IMR-90 (cell line): ENCODE data around the gene FAM118A. TPM values are rescaled to one million over a fixed set of nuclear protein-coding genes. Genes with fewer than 3 reads are reported as not detected.

Experiments used
- ATAC-seq: fragments of 200-7000 bp; cut with Tn5 transposase; 2 replicates; pipeline ENCODE4 v1.9.1; 2020; ENCODE audit warnings: low read depth, mild to moderate bottlenecking, moderate library complexity
- BruUV-seq: library from RNA; stranded (reverse); fragments of 400-500 nt; replicated peaks from 2 replicates; lab custom pipeline; 2021; lab: Mats Ljungman, UMichigan
- CTCF ChIA-PET: fragments of 300-600 bp; formaldehyde crosslinking; extraction: SDS; loops from one replicate; lab custom pipeline; 2021; ENCODE audit warnings: antibody characterized with exemption; lab: Yijun Ruan, JAX
- POLR2A ChIA-PET: fragments of 300-600 bp; sonication (Branson Sonifier 250); formaldehyde crosslinking; loops from one replicate; lab custom pipeline; 2022; ENCODE audit warnings: antibody characterized with exemption; ENCODE audit not compliant: unreplicated experiment; lab: Charles Lee
- DNase-seq: peaks from one replicate; pipeline ENCODE4 v3.0.0; 2013
- H2AFZ ChIP-seq: replicated peaks from 2 replicates; pipeline ENCODE3; 2013; ENCODE audit warnings: low read length, mild to moderate bottlenecking; ENCODE audit not compliant: poor library complexity
- H2AK5ac ChIP-seq: 2 replicates; pipeline ENCODE4 v1.6.1; 2013; ENCODE audit warnings: low read depth, low read length, inconsistent platforms
- H2AK9ac ChIP-seq: replicated peaks from 2 replicates; pipeline ENCODE3; 2013; ENCODE audit warnings: mild to moderate bottlenecking, low read depth, low read length, moderate library complexity; ENCODE audit not compliant: poor library complexity
- H2BK120ac ChIP-seq: 2 replicates; pipeline ENCODE4 v1.6.1; 2013; ENCODE audit warnings: low read depth, low read length, inconsistent platforms
- H2BK15ac ChIP-seq: 3 replicates; pipeline ENCODE4 v1.6.1; 2013; ENCODE audit warnings: low read depth, low read length, inconsistent platforms
- H2BK20ac ChIP-seq: 2 replicates; pipeline ENCODE4 v1.6.1; 2013; ENCODE audit warnings: low read depth, mild to moderate bottlenecking, inconsistent platforms, low read length, moderate library complexity
- H2BK5ac ChIP-seq: 2 replicates; pipeline ENCODE4 v1.6.1; 2013; ENCODE audit warnings: mild to moderate bottlenecking, low read depth, low read length, inconsistent platforms; ENCODE audit not compliant: poor library complexity, severe bottlenecking
- H3K14ac ChIP-seq: replicated peaks from 2 replicates; pipeline ENCODE4 v1.6.1; 2013; ENCODE audit warnings: low read depth, low read length, inconsistent platforms
- H3K18ac ChIP-seq: 2 replicates; pipeline ENCODE4 v1.6.1; 2013; ENCODE audit warnings: low read depth, low read length, control low read depth
- H3K23ac ChIP-seq: 2 replicates; pipeline ENCODE4 v1.6.1; 2013; ENCODE audit warnings: low read depth, low read length, inconsistent platforms
- H3K27ac ChIP-seq: 2 replicates; pipeline ENCODE4 v1.5.1; 2013; ENCODE audit warnings: mild to moderate bottlenecking, control low read depth, low read length; ENCODE audit not compliant: insufficient read depth
- H3K27me3 ChIP-seq: 2 replicates; pipeline ENCODE4 v1.6.1; 2013; ENCODE audit warnings: low read length; ENCODE audit not compliant: control insufficient read depth, insufficient read depth
- H3K36me3 ChIP-seq: 2 replicates; pipeline ENCODE4 v1.6.1; 2013; ENCODE audit warnings: low read length, mixed read lengths; ENCODE audit not compliant: control insufficient read depth, insufficient read depth
- H3K4ac ChIP-seq: 2 replicates; pipeline ENCODE4 v1.6.1; 2013; ENCODE audit warnings: low read depth, low read length, inconsistent platforms
- H3K4me1 ChIP-seq: 2 replicates; pipeline ENCODE4 v1.6.1; 2013; ENCODE audit warnings: low read length, mixed read lengths; ENCODE audit not compliant: control insufficient read depth, insufficient read depth
- H3K4me2 ChIP-seq: 2 replicates; pipeline ENCODE4 v1.6.1; 2013; ENCODE audit warnings: low read depth, mild to moderate bottlenecking, control low read depth, low read length, moderate library complexity
- H3K4me3 ChIP-seq: 2 replicates; pipeline ENCODE4 v1.5.1; 2013; ENCODE audit warnings: low read depth, mild to moderate bottlenecking, control low read depth, low read length, moderate library complexity; ENCODE audit not compliant: insufficient read depth
- H3K56ac ChIP-seq: 2 replicates; pipeline ENCODE4 v1.6.1; 2013; ENCODE audit warnings: low read length, inconsistent platforms; ENCODE audit not compliant: insufficient read depth; ENCODE audit errors: extremely low read depth
- H3K79me1 ChIP-seq, 2 experiments: 2 replicates each; pipeline ENCODE4 v1.6.1; 2013; ENCODE audit warnings: low read length in 2 of 2, inconsistent platforms in 1 of 2, low read depth in 1 of 2
- H3K9ac ChIP-seq: 2 replicates; pipeline ENCODE4 v1.6.1; 2013; ENCODE audit warnings: low read depth, low read length, control low read depth
- H3K9me1 ChIP-seq: 2 replicates; pipeline ENCODE4 v1.6.1; 2013; ENCODE audit warnings: low read length, inconsistent platforms; ENCODE audit not compliant: insufficient read depth
- H3K9me3 ChIP-seq: 2 replicates; pipeline ENCODE4 v1.6.1; 2013; ENCODE audit warnings: low read length; ENCODE audit not compliant: control insufficient read depth, insufficient read depth
- H4K20me1 ChIP-seq: 2 replicates; pipeline ENCODE4 v1.6.1; 2013; ENCODE audit warnings: low read length, inconsistent platforms; ENCODE audit not compliant: insufficient read depth
- H4K5ac ChIP-seq: 2 replicates; pipeline ENCODE4 v1.6.1; 2013; ENCODE audit warnings: mild to moderate bottlenecking, low read depth, low read length, control low read depth
- H4K8ac ChIP-seq, 2 experiments: 2 replicates each; pipeline ENCODE4 v1.6.1; 2013; ENCODE audit warnings: low read depth in 2 of 2, low read length in 2 of 2, control low read depth in 1 of 2, inconsistent platforms in 1 of 2
- H4K91ac ChIP-seq: 2 replicates; pipeline ENCODE4 v1.6.1; 2013; ENCODE audit warnings: low read depth, low read length, inconsistent platforms; ENCODE audit not compliant: insufficient read depth
- BHLHE40 ChIP-seq: fragments of 150-350 bp; IDR thresholded peaks from 2 replicates; pipeline ENCODE4 v1.6.1; 2016; ENCODE audit warnings: mild to moderate bottlenecking, low read depth, low read length
- CEBPB ChIP-seq: IDR thresholded peaks from 2 replicates; pipeline ENCODE4 v1.6.1; 2012; ENCODE audit warnings: low read depth, low read length, improper control_type of control experiment
- CTCF ChIP-seq: conservative IDR thresholded peaks from 2 replicates; pipeline ENCODE4 v1.5.1; 2012; ENCODE audit warnings: mild to moderate bottlenecking, low read depth, low read length, improper control_type of control experiment
- ELK1 ChIP-seq: fragments of 150-350 bp; IDR thresholded peaks from 2 replicates; pipeline ENCODE4 v1.6.1; 2016; ENCODE audit warnings: low read depth, mild to moderate bottlenecking, low read length, moderate library complexity, borderline replicate concordance
- MAFK ChIP-seq: IDR thresholded peaks from 2 replicates; pipeline ENCODE4 v1.6.1; 2012; ENCODE audit warnings: low read depth, low read length, improper control_type of control experiment
- MAZ ChIP-seq: IDR thresholded peaks from 2 replicates; pipeline ENCODE4 v1.6.1; 2012; ENCODE audit warnings: low read depth, mild to moderate bottlenecking, low read length, improper control_type of control experiment, moderate library complexity, borderline replicate concordance
- MXI1 ChIP-seq: IDR thresholded peaks from 2 replicates; pipeline ENCODE4 v1.6.1; 2012; ENCODE audit warnings: low read depth, mild to moderate bottlenecking, low read length, moderate library complexity, borderline replicate concordance
- NFE2L2 ChIP-seq: fragments of 150-350 bp; IDR thresholded peaks from 2 replicates; pipeline ENCODE4 v1.6.1; 2016; ENCODE audit warnings: low read depth, mild to moderate bottlenecking, low read length
- POLR2A ChIP-seq: IDR thresholded peaks from 2 replicates; pipeline ENCODE4 v1.6.1; 2012; ENCODE audit warnings: mild to moderate bottlenecking, low read depth, low read length
- RAD21 ChIP-seq: IDR thresholded peaks from 2 replicates; pipeline ENCODE4 v1.6.1; 2012; ENCODE audit warnings: low read length, improper control_type of control experiment
- RCOR1 ChIP-seq: IDR thresholded peaks from 2 replicates; pipeline ENCODE4 v1.6.1; 2012; ENCODE audit warnings: mild to moderate bottlenecking, low read length, improper control_type of control experiment; ENCODE audit not compliant: insufficient replicate concordance
- RFX5 ChIP-seq: IDR thresholded peaks from 2 replicates; pipeline ENCODE4 v1.8.0; 2012; ENCODE audit warnings: low read depth, mild to moderate bottlenecking, low read length, moderate library complexity
- USF2 ChIP-seq: fragments of 150-350 bp; IDR thresholded peaks from 2 replicates; pipeline ENCODE4 v1.6.1; 2017; ENCODE audit warnings: mild to moderate bottlenecking, antibody characterized with exemption, low read length, low read depth
- WGBS, 2 experiments: methylation state at CpG; one replicate each; pipeline versions ENCODE4 v1.1.5 to v1.1.7; 2013; ENCODE audit warnings: missing lambda C conversion rate in 2 of 2; ENCODE audit not compliant: insufficient read length in 1 of 2; ENCODE audit errors: extremely low coverage in 2 of 2; 5-methylcytosine and 5-hydroxymethylcytosine counted together
- dilution Hi-C: fragments of 300-500 bp; cut with HindIII; formaldehyde crosslinking; loops from one replicate; pipeline ENCODE4 v1.14.3; 2018; ENCODE audit warnings: low sequenced_read_pairs; ENCODE audit not compliant: unreplicated experiment
- in situ Hi-C: fragments of 300-500 bp; cut with MboI; formaldehyde crosslinking; loops from 3 replicates; pipeline ENCODE4 v1.14.3; 2019; ENCODE audit warnings: low sequenced_read_pairs, inconsistent platforms, mixed read lengths
- intact Hi-C: fragments of 100-400 bp; cut with micrococcal nuclease; formaldehyde crosslinking; loops from 2 replicates; pipeline ENCODE4 v1.10.0; 2022
- polyA plus RNA-seq, 3 experiments: library from polyadenylated mRNA; depleted of rRNA; stranded (reverse); fragments of >200 nt; gene quantifications; 2 replicates each; pipeline ENCODE4 v1.2.3, GENCODE V29; 2012; ENCODE audit warnings: low replicate concordance in 1 of 3
- total RNA-seq: library from RNA; depleted of rRNA; stranded (reverse); fragments of >200 nt; gene quantifications from 2 replicates; pipeline ENCODE4 v1.2.3, GENCODE V29; 2012

Gene FAM118A
- total and polyA plus RNA-seq, 2 of the 4 experiments (the other 2 are of a cell fraction) = 20.6 to 95.6 TPM

GRCh38 chr22:45295492-45295891 lies 14.2 kb upstream of the FAM118A start:
- H3K27me3 ChIP-seq = no peaks in the 10 kb centered on the region
- CTCF ChIA-PET = no interaction called here
- in situ Hi-C loops = no loop called here
- no peak overlapping the region for H2AK9ac ChIP-seq
- POLR2A ChIA-PET = no interaction called here
- no TSS peak for BruUV-seq
- H3K4me1 ChIP-seq = peaks cover 3% of the 10 kb centered on the region
- no peak overlapping the region for H3K18ac ChIP-seq
- no peak overlapping the region for H4K8ac ChIP-seq
- no peak overlapping the region for H2AFZ ChIP-seq
- H3K27ac ChIP-seq = no peak overlapping the region
- no peak overlapping the region for H3K4ac ChIP-seq
- H3K79me1 ChIP-seq = peaks cover 0 to 4% of the 10 kb centered on the region in 2 experiments; a peak in 1 of 4 replicates
- no peak for TF ChIP-seq RFX5
- no peak for TF ChIP-seq CEBPB
- TF ChIP-seq POLR2A = no peak
- TF ChIP-seq MAZ = no peak
- no peak for TF ChIP-seq ELK1
- no peak for TF ChIP-seq RAD21
- no peak for TF ChIP-seq USF2
- no peak for TF ChIP-seq MAFK
- no peak for TF ChIP-seq MXI1
- no peak for TF ChIP-seq CTCF
- no peak for TF ChIP-seq BHLHE40
- TF ChIP-seq NFE2L2 = no peak
- TF ChIP-seq RCOR1 = no peak
- ATAC-seq = no peak
- no peak overlapping the region for H3K4me2 ChIP-seq
- dilution Hi-C loops = no loop called here
- intact Hi-C loops = no loop called here
- no peak overlapping the region for H2BK20ac ChIP-seq
- WGBS, 2 experiments = 81% methylated on average over 4 of the region's 9 CpGs; no CpG with 5 or more reads in 1 of the 2 experiments
- H4K91ac ChIP-seq = no peak overlapping the region
- DNase-seq = no peak
- no peaks in the 10 kb centered on the region for H3K9me3 ChIP-seq
- no peak overlapping the region for H2BK15ac ChIP-seq
- no peak overlapping the region for H3K4me3 ChIP-seq
- H4K5ac ChIP-seq = no peak overlapping the region
- H2AK5ac ChIP-seq = no peak overlapping the region
- H3K56ac ChIP-seq = no peak overlapping the region
- H2BK5ac ChIP-seq = no peak overlapping the region
- H4K20me1 ChIP-seq = no peaks in the 10 kb centered on the region
- H3K9ac ChIP-seq = no peak overlapping the region
- no peaks in the 10 kb centered on the region for H3K36me3 ChIP-seq
- peaks cover 10% of the 10 kb centered on the region for H3K9me1 ChIP-seq
- H3K14ac ChIP-seq = no peak overlapping the region
- H2BK120ac ChIP-seq = no peak overlapping the region
- no peak overlapping the region for H3K23ac ChIP-seq
